OCI-LY1 (cell line): ENCODE data around the gene BANF2.

ENCODE experiments used
- EZH2 ChIP-seq: fragments of 200-600 bp; sonication (generic), shearing (Covaris generic); IDR thresholded peaks from 2 replicates; pipeline ENCODE4 v1.8.0; 2017; ENCODE audit warnings: borderline replicate concordance, mixed run types, mild to moderate bottlenecking, antibody characterized with exemption, low read length, moderate library complexity, mixed read lengths
- TF ChIP-seq, protein P1 (sequence below): fragments of 200-600 bp; sonication (generic), shearing (Covaris generic); IDR thresholded peaks from 2 replicates; pipeline ENCODE4 v1.5.1; 2017; ENCODE audit warnings: mild to moderate bottlenecking, antibody characterized with exemption, low read length, moderate library complexity, mixed read lengths

DNA sequence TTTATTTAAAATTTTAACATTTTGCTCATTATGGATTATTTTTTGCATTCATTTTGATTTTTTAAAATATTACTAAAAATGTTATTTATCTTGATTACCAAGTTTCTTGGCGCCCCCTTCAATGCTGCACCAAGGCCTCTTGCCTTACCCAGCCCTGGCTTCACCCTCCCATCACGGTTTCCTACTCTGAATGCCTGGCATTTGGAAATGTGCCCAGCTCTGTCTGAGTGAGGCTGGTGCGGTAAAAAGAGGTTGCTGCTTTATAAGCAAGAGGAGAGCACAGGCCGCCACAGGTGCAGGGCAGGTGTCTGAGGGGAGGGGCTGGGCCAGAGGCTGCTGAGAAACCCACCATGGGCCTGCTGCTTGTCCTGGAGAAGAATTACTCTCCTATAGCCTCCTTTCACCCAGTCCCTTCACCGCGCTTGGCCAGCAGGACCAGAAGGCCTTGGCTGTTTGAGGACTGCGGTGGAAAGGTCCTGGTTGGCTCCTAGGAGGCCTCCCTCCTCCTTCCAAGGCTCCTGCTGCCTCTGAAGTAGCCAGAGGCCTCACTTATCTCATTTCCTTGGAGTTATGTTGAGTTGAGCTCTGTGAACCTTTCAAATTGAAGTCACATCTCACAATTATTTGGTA, 62.6 kb downstream of the BANF2 start:
- TF ChIP-seq, protein P1, sequence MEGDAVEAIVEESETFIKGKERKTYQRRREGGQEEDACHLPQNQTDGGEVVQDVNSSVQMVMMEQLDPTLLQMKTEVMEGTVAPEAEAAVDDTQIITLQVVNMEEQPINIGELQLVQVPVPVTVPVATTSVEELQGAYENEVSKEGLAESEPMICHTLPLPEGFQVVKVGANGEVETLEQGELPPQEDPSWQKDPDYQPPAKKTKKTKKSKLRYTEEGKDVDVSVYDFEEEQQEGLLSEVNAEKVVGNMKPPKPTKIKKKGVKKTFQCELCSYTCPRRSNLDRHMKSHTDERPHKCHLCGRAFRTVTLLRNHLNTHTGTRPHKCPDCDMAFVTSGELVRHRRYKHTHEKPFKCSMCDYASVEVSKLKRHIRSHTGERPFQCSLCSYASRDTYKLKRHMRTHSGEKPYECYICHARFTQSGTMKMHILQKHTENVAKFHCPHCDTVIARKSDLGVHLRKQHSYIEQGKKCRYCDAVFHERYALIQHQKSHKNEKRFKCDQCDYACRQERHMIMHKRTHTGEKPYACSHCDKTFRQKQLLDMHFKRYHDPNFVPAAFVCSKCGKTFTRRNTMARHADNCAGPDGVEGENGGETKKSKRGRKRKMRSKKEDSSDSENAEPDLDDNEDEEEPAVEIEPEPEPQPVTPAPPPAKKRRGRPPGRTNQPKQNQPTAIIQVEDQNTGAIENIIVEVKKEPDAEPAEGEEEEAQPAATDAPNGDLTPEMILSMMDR = no peak
- TF ChIP-seq EZH2 = no peak
